GM23338 (cell line): Measurements from ENCODE around the gene MORC1.

Experiments
- CREB1 ChIP-seq: fragments of 250-450 bp; sonication (Bioruptor Pico); IDR thresholded peaks from 2 replicates; pipeline ENCODE4 v1.5.0; 2020; ENCODE audit warnings: low read depth, mild to moderate bottlenecking, moderate library complexity
- EZH2 ChIP-seq: fragments of 200-600 bp; sonication (generic); IDR thresholded peaks from one replicate; pipeline ENCODE4 v1.8.0; 2017; ENCODE audit warnings: antibody characterized with exemption, mild to moderate bottlenecking, low read depth; ENCODE audit not compliant: unreplicated experiment
- EZH2phosphoT487 ChIP-seq: fragments of 200-600 bp; sonication (generic); IDR thresholded peaks from one replicate; pipeline ENCODE4 v1.8.1; 2018; ENCODE audit warnings: antibody characterized with exemption; ENCODE audit not compliant: unreplicated experiment
- JUNB ChIP-seq: IDR thresholded peaks from one replicate; pipeline ENCODE4 v1.6.1; 2016; ENCODE audit warnings: antibody characterized with exemption; ENCODE audit not compliant: unreplicated experiment
- NANOG ChIP-seq: IDR thresholded peaks from 2 replicates; pipeline ENCODE4 v1.6.1; 2016; ENCODE audit warnings: antibody characterized with exemption, borderline replicate concordance
- POLR2AphosphoS5 ChIP-seq: IDR thresholded peaks from 2 replicates; pipeline ENCODE4 v1.6.1; 2016; ENCODE audit warnings: antibody characterized with exemption, low read depth
- REST ChIP-seq: IDR thresholded peaks from one replicate; pipeline ENCODE4 v1.6.1; 2018; ENCODE audit warnings: antibody characterized with exemption; ENCODE audit not compliant: unreplicated experiment
- STAT1 ChIP-seq: IDR thresholded peaks from one replicate; pipeline ENCODE4 v1.6.1; 2016; ENCODE audit warnings: antibody characterized with exemption; ENCODE audit not compliant: unreplicated experiment
- ZNF114 ChIP-seq: fragments of 250-450 bp; sonication (Bioruptor Pico); IDR thresholded peaks from 2 replicates; pipeline ENCODE4 v1.5.0; 2020; ENCODE audit warnings: mild to moderate bottlenecking, moderate library complexity
- ZNF462 ChIP-seq: fragments of 250-450 bp; sonication (Bioruptor Pico); IDR thresholded peaks from 2 replicates; pipeline ENCODE4 v1.5.0; 2020; ENCODE audit warnings: mild to moderate bottlenecking, moderate library complexity
- TF ChIP-seq, protein P1 (sequence below), 2 experiments: fragments of 200-600 bp in 1 of 2; sonication (generic) in 1 of 2; conservative IDR thresholded peaks; 2 replicates each; pipeline versions ENCODE4 v1.5.1 to v1.6.1; 2016 to 2017; ENCODE audit warnings: antibody characterized with exemption in 2 of 2, low read depth in 2 of 2, mild to moderate bottlenecking in 2 of 2, moderate library complexity in 1 of 2
- TF ChIP-seq, protein P2 (sequence below): IDR thresholded peaks from 2 replicates; pipeline ENCODE4 v1.6.1; 2016; ENCODE audit warnings: antibody characterized with exemption

- TF ChIP-seq, protein P1, sequence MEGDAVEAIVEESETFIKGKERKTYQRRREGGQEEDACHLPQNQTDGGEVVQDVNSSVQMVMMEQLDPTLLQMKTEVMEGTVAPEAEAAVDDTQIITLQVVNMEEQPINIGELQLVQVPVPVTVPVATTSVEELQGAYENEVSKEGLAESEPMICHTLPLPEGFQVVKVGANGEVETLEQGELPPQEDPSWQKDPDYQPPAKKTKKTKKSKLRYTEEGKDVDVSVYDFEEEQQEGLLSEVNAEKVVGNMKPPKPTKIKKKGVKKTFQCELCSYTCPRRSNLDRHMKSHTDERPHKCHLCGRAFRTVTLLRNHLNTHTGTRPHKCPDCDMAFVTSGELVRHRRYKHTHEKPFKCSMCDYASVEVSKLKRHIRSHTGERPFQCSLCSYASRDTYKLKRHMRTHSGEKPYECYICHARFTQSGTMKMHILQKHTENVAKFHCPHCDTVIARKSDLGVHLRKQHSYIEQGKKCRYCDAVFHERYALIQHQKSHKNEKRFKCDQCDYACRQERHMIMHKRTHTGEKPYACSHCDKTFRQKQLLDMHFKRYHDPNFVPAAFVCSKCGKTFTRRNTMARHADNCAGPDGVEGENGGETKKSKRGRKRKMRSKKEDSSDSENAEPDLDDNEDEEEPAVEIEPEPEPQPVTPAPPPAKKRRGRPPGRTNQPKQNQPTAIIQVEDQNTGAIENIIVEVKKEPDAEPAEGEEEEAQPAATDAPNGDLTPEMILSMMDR (conservative IDR thresholded peaks at IDR 0.05; ENCODE audit: low read depth in 2 of 2), result no peak
- TF ChIP-seq REST, result no peak
- no peak for TF ChIP-seq EZH2
- TF ChIP-seq, protein P2, sequence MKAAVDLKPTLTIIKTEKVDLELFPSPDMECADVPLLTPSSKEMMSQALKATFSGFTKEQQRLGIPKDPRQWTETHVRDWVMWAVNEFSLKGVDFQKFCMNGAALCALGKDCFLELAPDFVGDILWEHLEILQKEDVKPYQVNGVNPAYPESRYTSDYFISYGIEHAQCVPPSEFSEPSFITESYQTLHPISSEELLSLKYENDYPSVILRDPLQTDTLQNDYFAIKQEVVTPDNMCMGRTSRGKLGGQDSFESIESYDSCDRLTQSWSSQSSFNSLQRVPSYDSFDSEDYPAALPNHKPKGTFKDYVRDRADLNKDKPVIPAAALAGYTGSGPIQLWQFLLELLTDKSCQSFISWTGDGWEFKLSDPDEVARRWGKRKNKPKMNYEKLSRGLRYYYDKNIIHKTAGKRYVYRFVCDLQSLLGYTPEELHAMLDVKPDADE, result no peak
- TF ChIP-seq EZH2phosphoT487, result no peak
- TF ChIP-seq JUNB, result no peak
- TF ChIP-seq POLR2AphosphoS5, result no peak
- TF ChIP-seq ZNF114 (CRISPR knock-in tag), result no peak
- TF ChIP-seq CREB1 (CRISPR knock-in tag), result no peak
- TF ChIP-seq NANOG, result no peak
- TF ChIP-seq STAT1, result no peak
- no peak for TF ChIP-seq ZNF462
These were observed 26.1 kb downstream of the MORC1 start for GRCh38 chr3:109091846-109092245.
